ENCODE results near the gene LMO7. TPM values are rescaled to one million over a fixed set of nuclear protein-coding genes. Genes with fewer than 3 reads are reported as not detected.

The LMO7 gene
- total RNA-seq, 6 experiments from 2014 or later, result 682 to 843 (median 813) TPM

DNA sequence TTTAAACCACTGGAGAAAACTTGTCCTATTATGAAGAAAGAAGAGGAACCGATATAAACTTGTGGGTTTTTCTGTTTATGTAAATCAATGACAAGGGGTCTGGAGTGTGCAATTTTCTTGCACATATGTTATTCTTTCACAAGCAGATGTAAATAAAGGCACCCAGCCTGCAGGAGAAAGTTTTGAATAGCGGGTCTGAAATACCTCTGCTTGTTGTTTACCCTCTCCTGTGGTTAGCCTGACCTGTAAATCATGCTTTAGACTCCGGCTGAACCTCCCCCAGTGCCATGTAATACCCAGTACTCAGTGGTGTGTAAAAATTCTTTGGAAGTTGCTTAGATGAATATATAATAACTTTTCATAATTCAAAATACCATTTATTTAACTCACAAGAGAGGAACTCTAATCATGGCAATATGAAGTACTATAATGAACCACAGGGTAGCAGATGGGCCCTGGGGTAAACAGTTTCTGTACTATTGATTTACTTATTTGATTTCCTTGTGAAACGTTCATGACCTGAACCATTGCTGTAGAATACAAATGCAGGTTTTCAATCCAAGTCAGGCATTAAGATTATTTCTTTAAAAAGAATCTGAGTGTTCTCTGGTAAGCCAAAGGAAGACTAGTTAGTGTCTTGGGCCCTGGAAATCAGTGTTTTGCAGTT is 245.1 kb downstream of the LMO7 start:
- peaks cover 34% of the 10 kb centered on the region for H3K27me3 Mint-ChIP-seq (ENCODE audit: insufficient read depth)
- TF ChIP-seq CTCF (IDR thresholded peaks at IDR 0.05), result no peak
- no peak overlapping the region for H3K27ac Mint-ChIP-seq
- no peaks in the 10 kb centered on the region for H3K9me3 Mint-ChIP-seq
- H3K4me3 Mint-ChIP-seq, result no peak overlapping the region
- H3K36me3 Mint-ChIP-seq (ENCODE audit: low read depth), result peaks cover 9% of the 10 kb centered on the region; the same call in 1 of the 2 replicates
- no peak for DNase-seq
- H3K4me1 Mint-ChIP-seq (ENCODE audit: low read depth), result peaks cover 28% of the 10 kb centered on the region

DNA sequence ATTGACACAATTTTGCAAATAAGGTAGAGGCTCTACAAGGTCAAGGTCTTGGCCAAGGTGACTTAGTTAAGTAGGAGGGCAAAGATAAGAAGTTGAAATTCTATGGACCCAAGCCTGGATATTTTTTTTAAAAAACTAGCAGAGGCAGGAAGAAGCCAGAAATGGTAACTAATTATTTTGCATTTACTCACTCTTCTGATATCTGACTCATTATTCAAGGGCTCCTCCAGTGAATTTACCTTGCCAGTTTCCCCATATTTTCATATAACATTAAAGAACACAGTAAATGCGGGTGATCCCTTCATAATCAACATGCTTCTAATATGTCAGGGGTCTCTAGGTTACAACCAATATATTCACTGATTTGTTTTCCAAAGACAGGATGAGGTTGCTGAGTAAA is 246.1 kb downstream of the LMO7 start:
- no peaks in the 10 kb centered on the region for H3K9me3 Mint-ChIP-seq
- peaks cover 32% of the 10 kb centered on the region for H3K27me3 Mint-ChIP-seq (ENCODE audit: insufficient read depth)
- peaks cover 21% of the 10 kb centered on the region for H3K4me1 Mint-ChIP-seq (ENCODE audit: low read depth)
- H3K4me3 Mint-ChIP-seq, result no peak overlapping the region; the same call in 1 of the 2 replicates
- DNase-seq, result no peak
- H3K27ac Mint-ChIP-seq, result no peak overlapping the region
- no peak for TF ChIP-seq CTCF (IDR thresholded peaks at IDR 0.05)
- peaks cover 7% of the 10 kb centered on the region; the same call in 1 of the 2 replicates for H3K36me3 Mint-ChIP-seq (ENCODE audit: low read depth)

DNA sequence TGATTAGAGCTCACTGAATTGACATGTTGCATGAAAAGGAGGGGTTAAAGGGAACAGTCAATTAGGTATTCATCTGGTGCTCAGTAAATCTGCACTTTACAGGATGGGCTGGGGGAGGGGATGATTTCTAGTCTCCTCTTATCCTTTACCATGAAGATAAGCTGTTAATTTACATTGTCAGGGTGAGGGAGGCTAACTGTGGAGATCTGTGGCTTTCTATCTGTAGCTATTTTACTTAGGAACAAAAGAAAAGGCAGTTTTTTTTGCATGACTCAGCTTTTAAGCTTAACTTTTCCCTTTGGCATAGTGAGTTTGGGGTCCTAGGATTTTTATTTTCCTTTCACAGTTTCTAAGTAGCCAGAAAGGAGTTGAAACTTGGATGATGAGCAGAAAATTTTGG is 253.3 kb downstream of the LMO7 start:
- DNase-seq, result no peak
- no peak overlapping the region for H3K4me3 Mint-ChIP-seq
- H3K27me3 Mint-ChIP-seq (ENCODE audit: insufficient read depth), result peaks cover 24% of the 10 kb centered on the region
- no peaks in the 10 kb centered on the region for H3K4me1 Mint-ChIP-seq (ENCODE audit: low read depth)
- H3K9me3 Mint-ChIP-seq, result no peaks in the 10 kb centered on the region
- no peaks in the 10 kb centered on the region for H3K36me3 Mint-ChIP-seq (ENCODE audit: low read depth)
- no peak for TF ChIP-seq CTCF (IDR thresholded peaks at IDR 0.05)
- no peak overlapping the region for H3K27ac Mint-ChIP-seq

DNA sequence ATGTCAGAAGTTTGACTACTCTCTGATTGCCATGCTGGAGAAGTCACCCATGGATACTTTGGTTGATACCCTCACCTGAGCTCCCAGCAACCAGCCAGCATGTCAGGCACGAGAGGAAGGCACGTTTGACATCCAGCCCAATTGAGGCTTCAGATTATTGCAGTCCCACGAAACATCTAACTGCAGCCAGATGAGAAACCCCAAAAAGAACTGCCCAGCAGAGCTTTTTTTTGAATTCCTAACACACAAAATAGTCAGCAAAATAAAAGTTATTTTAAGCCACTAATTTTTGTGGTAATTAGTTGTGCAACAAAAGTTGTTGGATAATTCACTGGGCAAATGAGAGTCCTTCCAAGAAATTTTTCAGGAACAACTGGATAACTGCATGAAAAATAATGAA is 259.0 kb downstream of the LMO7 start:
- peaks cover 8% of the 10 kb centered on the region; the same call in 1 of the 2 replicates for H3K4me1 Mint-ChIP-seq (ENCODE audit: low read depth)
- H3K27ac Mint-ChIP-seq, result no peak overlapping the region
- no peak for DNase-seq
- no peaks in the 10 kb centered on the region for H3K36me3 Mint-ChIP-seq (ENCODE audit: low read depth)
- H3K4me3 Mint-ChIP-seq, result no peak overlapping the region; the same call in 1 of the 2 replicates
- H3K27me3 Mint-ChIP-seq (ENCODE audit: insufficient read depth), result peaks cover 27% of the 10 kb centered on the region
- TF ChIP-seq CTCF (IDR thresholded peaks at IDR 0.05), result no peak
- H3K9me3 Mint-ChIP-seq, result peaks cover 5% of the 10 kb centered on the region; the same call in 1 of the 2 replicates

GRCh38 chr13:75896271-75896670 is 260.1 kb downstream of the LMO7 start:
- H3K4me1 Mint-ChIP-seq (ENCODE audit: low read depth), result peaks cover 8% of the 10 kb centered on the region; the same call in 1 of the 2 replicates
- DNase-seq, result no peak

More at GRCh38 chr13:75896271-75896670, 260.1 kb downstream of the LMO7 start:
- Mint-ChIP-seq H3K27ac (no peak overlapping the region), H3K9me3 (peaks cover 5% of the 10 kb centered on the region; the same call in 1 of the 2 replicates), H3K4me3 (no peak overlapping the region), H3K36me3 (ENCODE audit: low read depth) (no peaks in the 10 kb centered on the region), H3K27me3 (ENCODE audit: insufficient read depth) (peaks cover 31% of the 10 kb centered on the region)
- no peak for TF ChIP-seq CTCF (IDR thresholded peaks at IDR 0.05)
